Neural progenitor cell (in vitro differentiated cells): ENCODE results near the gene KIRREL3. TPM values are rescaled to one million over a fixed set of nuclear protein-coding genes. Genes with fewer than 3 reads are reported as not detected.

Experiments
- DNase-seq: peaks from one replicate; pipeline ENCODE4 v3.0.0-alpha.2; 2016; ENCODE audit warnings: low spot score
- H2AFZ ChIP-seq: fragments of 200-600 bp; sonication (generic); replicated peaks from 2 replicates; pipeline ENCODE4 v1.6.1; 2016; ENCODE audit warnings: antibody characterized with exemption
- H3F3A ChIP-seq: fragments of 200-600 bp; sonication (generic); 2 replicates; pipeline ENCODE4 v1.6.1; 2016; ENCODE audit warnings: antibody characterized with exemption, low read depth
- H3K27ac ChIP-seq: fragments of 200-600 bp; sonication (generic); 2 replicates; pipeline ENCODE4 v1.5.1; 2016; ENCODE audit warnings: mild to moderate bottlenecking
- H3K27me3 ChIP-seq: fragments of 200-600 bp; sonication (generic); 2 replicates; pipeline ENCODE4 v1.6.1; 2016; ENCODE audit warnings: mild to moderate bottlenecking, moderate library complexity
- H3K36me3 ChIP-seq: fragments of 200-600 bp; sonication (generic); 2 replicates; pipeline ENCODE4 v1.5.1; 2016
- H3K4me1 ChIP-seq: fragments of 200-600 bp; sonication (generic); 2 replicates; pipeline ENCODE4 v1.6.1; 2016; ENCODE audit warnings: mixed run types
- H3K4me2 ChIP-seq: fragments of 200-600 bp; sonication (generic); 2 replicates; pipeline ENCODE4 v1.6.1; 2016
- H3K4me3 ChIP-seq: fragments of 200-600 bp; sonication (generic); 2 replicates; pipeline ENCODE4 v1.5.1; 2016
- H3K79me2 ChIP-seq: fragments of 200-600 bp; sonication (generic); 2 replicates; pipeline ENCODE4 v1.6.1; 2016; ENCODE audit warnings: low read depth
- H3K9ac ChIP-seq: fragments of 200-600 bp; sonication (generic); 2 replicates; pipeline ENCODE4 v1.6.1; 2016
- H3K9me3 ChIP-seq: fragments of 200-600 bp; sonication (generic); 2 replicates; pipeline ENCODE4 v1.5.1; 2016; ENCODE audit warnings: low read depth
- H4K20me1 ChIP-seq: fragments of 200-600 bp; sonication (generic); 2 replicates; pipeline ENCODE4 v1.6.1; 2016; ENCODE audit warnings: low read depth
- H3K27ac Mint-ChIP-seq: 3 replicates; pipeline ENCODE4 v1.8.0; 2021; ENCODE audit warnings: mixed read lengths
- H3K27me3 Mint-ChIP-seq: 2 replicates; pipeline ENCODE4 v1.8.0; 2022; ENCODE audit warnings: low read depth, mild to moderate bottlenecking, inconsistent platforms, moderate library complexity, mixed read lengths; ENCODE audit not compliant: insufficient read depth
- H3K36me3 Mint-ChIP-seq: 3 replicates; pipeline ENCODE4 v1.8.0; 2021; ENCODE audit warnings: mixed read lengths
- H3K4me1 Mint-ChIP-seq: 3 replicates; pipeline ENCODE4 v1.8.0; 2021; ENCODE audit warnings: mixed read lengths
- H3K4me3 Mint-ChIP-seq: 3 replicates; pipeline ENCODE4 v1.8.0; 2021; ENCODE audit warnings: mild to moderate bottlenecking, moderate library complexity, mixed read lengths
- H3K9me3 Mint-ChIP-seq: 3 replicates; pipeline ENCODE4 v1.8.0; 2020; ENCODE audit warnings: mixed read lengths
- CTCF ChIP-seq: fragments of 200-600 bp; sonication (generic); IDR thresholded peaks from 2 replicates; pipeline ENCODE4 v1.5.1; 2017; ENCODE audit warnings: antibody characterized with exemption, mild to moderate bottlenecking
- EZH2 ChIP-seq: fragments of 200-600 bp; sonication (generic); IDR thresholded peaks from 2 replicates; pipeline ENCODE4 v1.6.1; 2017; ENCODE audit warnings: antibody characterized with exemption, mild to moderate bottlenecking, moderate library complexity
- EZH2phosphoT487 ChIP-seq: fragments of 200-600 bp; sonication (generic); IDR thresholded peaks from 2 replicates; pipeline ENCODE4 v1.6.1; 2017; ENCODE audit warnings: antibody characterized with exemption
- total RNA-seq: library from RNA; depleted of rRNA; stranded (reverse); fragments of >200 nt; gene quantifications from 2 replicates; pipeline ENCODE4 v1.2.3, GENCODE V29; 2015; ENCODE audit warnings: low replicate concordance

The KIRREL3 gene
- total RNA-seq, 1 donor from 2014 or later = 1.1 TPM

DNA sequence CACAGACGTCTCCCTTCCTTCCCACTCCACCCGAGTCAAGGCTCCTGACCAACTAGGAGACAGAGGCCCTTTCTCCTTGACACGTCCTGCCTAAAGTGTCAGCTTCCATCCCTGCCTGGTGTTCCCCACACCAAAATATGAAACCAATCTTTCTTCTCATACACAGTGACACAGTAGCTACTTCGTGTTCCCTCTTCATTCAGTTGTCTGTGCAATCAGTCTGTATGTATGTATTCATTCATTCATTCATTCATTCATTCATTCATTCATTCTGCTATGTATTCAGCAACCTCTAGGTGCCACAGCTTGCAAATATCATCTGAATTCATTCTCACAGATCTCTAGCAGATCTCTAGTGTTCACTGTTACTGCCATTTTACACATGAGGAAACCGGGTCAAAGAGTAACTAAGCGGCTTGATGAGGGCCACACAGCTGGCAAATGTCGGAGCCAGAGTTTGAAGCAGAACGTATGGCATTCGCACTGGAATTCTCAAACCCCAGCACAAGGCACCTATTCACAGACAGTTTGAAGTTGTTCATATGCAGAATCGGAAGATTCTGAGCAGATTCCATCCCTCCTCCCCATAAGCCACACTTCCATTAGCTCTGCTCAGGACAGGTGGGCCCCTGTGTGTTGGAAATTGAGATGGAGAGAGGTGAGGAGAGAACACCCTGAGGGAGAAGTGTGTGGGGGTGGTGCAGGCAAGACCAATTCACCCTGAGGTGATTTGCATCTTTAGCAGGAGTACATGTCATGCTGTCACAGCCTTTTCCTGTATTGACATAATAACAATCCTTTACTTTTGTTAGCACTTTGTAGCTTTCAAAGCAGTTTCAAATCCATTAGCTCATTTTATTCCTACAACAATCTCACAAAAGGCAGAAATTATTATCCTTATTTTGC, 369.4 kb downstream of the KIRREL3 start:
- no peaks in the 10 kb centered on the region for H3K9me3 ChIP-seq
- H3K9ac ChIP-seq = no peak overlapping the region
- Mint-ChIP-seq H3K4me3 (no peak overlapping the region), H3K36me3 (peaks cover 2% of the 10 kb centered on the region), H3K27ac (no peak overlapping the region), H3K9me3 (peaks cover 2% of the 10 kb centered on the region), H3K27me3 (peaks cover 2% of the 10 kb centered on the region), H3K4me1 (peaks cover 18% of the 10 kb centered on the region)
- H4K20me1 ChIP-seq = no peaks in the 10 kb centered on the region
- H3K36me3 ChIP-seq = no peaks in the 10 kb centered on the region
- H3K4me1 ChIP-seq = peaks cover 15% of the 10 kb centered on the region
- H3K4me3 ChIP-seq = no peak overlapping the region
- H3F3A ChIP-seq = no peaks in the 10 kb centered on the region
- TF ChIP-seq CTCF = no peak
- no peak for TF ChIP-seq EZH2
- no peak for TF ChIP-seq EZH2phosphoT487
- H3K27ac ChIP-seq = no peak overlapping the region
- no peak overlapping the region for H2AFZ ChIP-seq
- no peak overlapping the region for H3K4me2 ChIP-seq
- no peaks in the 10 kb centered on the region for H3K79me2 ChIP-seq
- no peaks in the 10 kb centered on the region for H3K27me3 ChIP-seq
- DNase-seq = no peak

DNA sequence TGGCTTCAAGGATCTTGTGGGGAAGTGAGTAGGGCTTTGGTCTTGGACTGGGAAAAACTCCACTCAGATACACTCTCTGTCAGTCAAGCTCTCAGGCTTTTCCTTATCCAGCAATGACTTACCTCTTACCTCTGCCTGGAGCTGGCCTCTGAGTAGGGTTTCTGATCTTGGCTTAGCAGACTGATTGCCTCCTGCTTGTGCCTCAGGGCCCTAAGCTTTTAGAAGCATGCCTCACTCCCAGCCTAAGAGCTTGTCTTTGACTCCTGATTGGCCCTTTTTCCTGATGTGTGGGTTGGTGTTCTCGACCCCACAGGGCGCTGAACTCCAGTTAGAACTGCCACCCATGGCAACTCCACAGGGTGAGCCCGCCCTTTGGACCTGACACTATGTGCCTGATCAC, 370.1 kb downstream of the KIRREL3 start:
- Mint-ChIP-seq H3K9me3 (peaks cover 2% of the 10 kb centered on the region), H3K27ac (no peak overlapping the region), H3K4me3 (no peak overlapping the region), H3K36me3 (peaks cover 2% of the 10 kb centered on the region), H3K27me3 (peaks cover 2% of the 10 kb centered on the region), H3K4me1 (peaks cover 17% of the 10 kb centered on the region)
- Histone ChIP-seq H3K27me3 (no peaks in the 10 kb centered on the region), H3K9me3 (no peaks in the 10 kb centered on the region), H3K4me2 (no peak overlapping the region), H3K9ac (no peak overlapping the region), H3F3A (no peaks in the 10 kb centered on the region), H3K27ac (no peak overlapping the region), H3K4me1 (peaks cover 15% of the 10 kb centered on the region), H3K4me3 (no peak overlapping the region), H4K20me1 (no peaks in the 10 kb centered on the region), H2AFZ (no peak overlapping the region), H3K79me2 (no peaks in the 10 kb centered on the region), H3K36me3 (no peaks in the 10 kb centered on the region)
- DNase-seq = no peak
- TF ChIP-seq CTCF (no peak), EZH2 (no peak), EZH2phosphoT487 (no peak)

DNA sequence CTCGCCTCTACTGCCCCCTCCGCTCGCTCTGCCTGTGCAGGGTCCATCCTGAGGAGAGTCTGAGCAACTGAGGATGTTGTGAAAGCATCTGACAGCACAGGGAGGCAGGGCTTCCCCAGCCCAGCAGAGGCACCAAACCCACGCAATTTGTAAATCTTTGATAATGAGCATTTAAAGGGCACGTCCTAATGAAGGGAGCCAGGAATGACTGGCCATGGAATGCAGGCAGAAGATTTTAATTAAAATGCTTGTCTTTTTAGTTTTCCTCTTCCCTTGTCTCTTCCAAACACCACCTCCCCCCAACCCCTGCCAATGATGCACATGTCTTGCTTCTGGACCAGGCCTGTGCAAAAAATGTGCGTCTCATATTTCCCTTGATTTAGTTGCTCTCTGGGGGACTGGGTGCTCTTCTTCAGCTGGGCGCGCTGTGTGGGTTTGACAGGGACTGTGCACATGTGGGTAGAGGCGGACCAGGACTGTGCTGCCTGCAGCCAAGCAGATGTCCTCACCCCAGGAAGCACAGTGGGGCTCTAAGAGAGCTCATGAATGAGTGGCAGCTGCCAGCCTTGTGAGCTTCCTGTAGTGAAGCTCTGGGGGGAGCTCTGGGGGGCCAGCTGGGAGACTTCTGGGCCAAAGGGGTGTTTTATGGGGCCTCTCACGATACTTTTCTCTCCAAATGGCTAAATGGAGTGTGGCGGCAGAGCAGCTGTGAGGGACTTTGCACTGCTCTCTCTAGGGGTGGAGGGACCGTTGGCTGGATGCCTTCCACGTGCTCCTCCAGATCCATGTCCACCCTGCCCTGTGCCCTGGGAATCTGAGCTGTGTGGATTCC, 371.6 kb downstream of the KIRREL3 start:
- DNase-seq = no peak
- TF ChIP-seq CTCF (no peak), EZH2 (no peak), EZH2phosphoT487 (no peak)
- H3K9me3 ChIP-seq = no peaks in the 10 kb centered on the region
- Mint-ChIP-seq H3K4me3 (peak overlapping the region; percentile 2), H3K4me1 (peaks cover 19% of the 10 kb centered on the region), H3K27me3 (no peaks in the 10 kb centered on the region), H3K9me3 (peaks cover 2% of the 10 kb centered on the region), H3K36me3 (peaks cover 2% of the 10 kb centered on the region), H3K27ac (no peak overlapping the region)
- H3K4me3 ChIP-seq = no peak overlapping the region
- H3F3A ChIP-seq = no peaks in the 10 kb centered on the region
- no peak overlapping the region for H3K9ac ChIP-seq
- peaks cover 15% of the 10 kb centered on the region for H3K4me1 ChIP-seq
- no peaks in the 10 kb centered on the region for H3K79me2 ChIP-seq
- H3K4me2 ChIP-seq = no peak overlapping the region
- no peaks in the 10 kb centered on the region for H3K36me3 ChIP-seq
- no peak overlapping the region for H2AFZ ChIP-seq
- no peaks in the 10 kb centered on the region for H4K20me1 ChIP-seq
- no peaks in the 10 kb centered on the region for H3K27me3 ChIP-seq
- no peak overlapping the region for H3K27ac ChIP-seq
